ENCODE data around the gene SOX5.
"Not testable (repeated sequence)": the region's sequence is repeated elsewhere in the genome, so short reads cannot be mapped to it uniquely, and the experiment has no call there.

The SOX5 gene

GRCh38 chr12:23909551-23909950 is 39.9 kb downstream of the SOX5 start:
- no peak for DNase-seq (ENCODE audit: low read depth in 2 of 2)

- DNase-seq (ENCODE audit: low read depth in 2 of 2), result no peak
Observed at GRCh38 chr12:23906329-23906728, 43.1 kb downstream of the SOX5 start.

DNA sequence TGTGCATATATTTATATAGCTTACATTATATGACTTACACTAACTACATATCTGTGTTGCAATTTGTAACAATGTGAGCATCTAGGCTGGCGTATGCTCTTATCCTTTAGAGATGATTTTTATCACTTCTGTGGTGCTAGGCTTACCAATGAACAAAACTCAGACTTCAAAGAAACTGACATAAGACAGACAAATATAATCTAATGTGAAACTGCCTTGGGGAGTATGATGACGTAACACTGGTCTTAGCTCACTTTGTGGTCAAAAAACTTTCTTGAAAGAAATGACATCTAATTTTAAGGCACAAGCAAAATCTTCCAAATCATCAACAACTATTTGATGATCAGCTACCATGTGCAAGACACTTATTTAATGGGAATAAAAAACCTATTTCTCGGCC is 50.0 kb downstream of the SOX5 start:
- DNase-seq (ENCODE audit: low read depth in 2 of 2), result no peak

DNA sequence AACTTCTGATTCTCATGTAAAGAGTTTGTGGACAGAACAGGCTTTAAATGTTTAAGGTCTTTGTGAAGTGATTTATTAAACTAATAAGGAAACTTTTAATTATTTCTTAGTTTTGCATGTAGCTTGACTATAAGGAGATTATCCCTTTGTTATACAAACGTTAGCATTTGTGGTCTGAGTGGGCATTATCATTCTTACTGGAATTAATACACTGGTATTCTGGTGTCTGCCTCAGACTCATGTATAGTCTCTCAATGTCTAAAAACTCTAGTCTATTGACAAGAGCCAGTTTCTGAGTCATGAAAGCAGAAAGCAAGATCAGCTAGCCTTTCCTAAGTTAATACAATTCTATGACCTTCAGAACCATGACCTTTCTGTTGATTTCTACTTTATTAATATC is 51.3 kb downstream of the SOX5 start:
- no peak for DNase-seq (ENCODE audit: low read depth in 2 of 2)

GRCh38 chr12:23895792-23896218 is 53.7 kb downstream of the SOX5 start:
- no peak for DNase-seq (ENCODE audit: low read depth in 2 of 2)

- no peak for DNase-seq (ENCODE audit: low read depth in 2 of 2)
Observed at GRCh38 chr12:23893611-23894010, 55.9 kb downstream of the SOX5 start.

- DNase-seq (ENCODE audit: low read depth in 2 of 2), result no peak
Observed at GRCh38 chr12:23891115-23891514, 58.4 kb downstream of the SOX5 start.

- no peak for DNase-seq (ENCODE audit: low read depth in 2 of 2)
Observed at GRCh38 chr12:23889069-23889440, 60.4 kb downstream of the SOX5 start.

DNA sequence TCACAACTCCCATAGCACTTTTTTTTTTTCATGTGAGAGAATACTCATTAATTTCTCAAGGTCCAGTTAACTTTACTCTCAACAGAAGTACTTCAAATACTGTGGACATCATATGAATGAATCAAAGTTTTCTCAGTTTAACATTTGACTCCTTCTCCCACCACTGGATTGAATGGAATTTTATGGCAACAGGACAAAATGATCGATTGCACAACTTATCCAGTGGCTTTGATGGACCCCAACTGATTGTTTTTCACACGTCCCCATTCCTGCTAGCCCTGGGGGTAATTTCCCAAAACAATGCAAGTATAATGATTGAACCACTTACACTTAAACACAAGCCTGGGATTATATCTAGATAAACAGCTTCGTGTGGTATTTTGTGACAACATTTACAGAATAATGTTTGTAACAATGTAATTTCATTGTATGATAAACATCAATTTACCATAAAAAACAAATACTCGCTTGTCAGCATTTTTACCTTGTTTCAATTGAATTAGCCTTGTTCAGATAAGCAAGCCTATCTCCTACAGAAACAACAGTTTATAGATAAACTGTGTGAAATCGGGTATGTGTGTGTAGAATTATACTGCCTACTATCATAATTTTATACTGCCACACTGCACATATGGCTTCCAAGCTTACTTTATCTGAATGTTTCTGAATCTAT is 60.9 kb downstream of the SOX5 start:
- no peak for DNase-seq (ENCODE audit: low read depth in 2 of 2)

- no peak for DNase-seq (ENCODE audit: low read depth in 2 of 2)
Observed at GRCh38 chr12:23887055-23887835, 62.2 kb downstream of the SOX5 start.

DNA sequence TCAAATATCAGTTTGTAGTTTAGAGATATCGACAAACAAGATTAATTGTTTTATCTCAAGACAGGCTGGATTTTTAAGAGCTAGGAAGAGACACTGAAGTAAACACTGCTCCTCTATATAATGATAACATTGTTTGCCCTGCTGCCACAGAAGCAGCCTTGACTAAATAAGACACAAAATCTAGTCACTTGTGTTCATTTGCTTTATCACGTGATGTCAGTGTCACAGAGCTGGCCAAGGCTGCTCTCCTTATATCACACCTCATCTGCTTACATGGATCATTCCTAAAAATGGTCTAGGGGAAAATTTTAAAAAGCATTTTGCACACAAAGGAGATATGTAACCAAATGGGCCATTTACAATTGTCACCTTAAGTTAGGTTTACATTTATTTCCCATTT is 64.1 kb downstream of the SOX5 start:
- no peak for DNase-seq (ENCODE audit: low read depth in 2 of 2)

DNA sequence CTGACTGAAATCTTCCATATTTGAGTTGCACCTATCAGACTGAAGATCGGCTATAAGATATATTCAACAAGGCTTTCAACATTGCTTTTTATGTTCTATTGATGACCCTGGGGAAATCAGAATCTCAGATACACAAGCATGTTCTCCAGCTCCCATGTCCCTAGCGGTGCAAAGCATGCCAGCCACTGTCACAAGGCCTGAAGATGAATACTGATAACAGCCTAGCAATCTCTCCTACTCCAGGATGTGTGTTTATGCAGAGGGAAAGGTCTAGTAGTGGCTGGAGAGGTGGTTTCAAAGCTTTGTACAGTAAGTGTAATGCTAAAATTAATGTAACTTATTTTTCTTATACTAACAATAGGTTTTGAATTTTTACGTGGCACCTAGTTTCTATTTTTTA is 64.6 kb downstream of the SOX5 start:
- DNase-seq (ENCODE audit: low read depth in 2 of 2), result no peak

DNA sequence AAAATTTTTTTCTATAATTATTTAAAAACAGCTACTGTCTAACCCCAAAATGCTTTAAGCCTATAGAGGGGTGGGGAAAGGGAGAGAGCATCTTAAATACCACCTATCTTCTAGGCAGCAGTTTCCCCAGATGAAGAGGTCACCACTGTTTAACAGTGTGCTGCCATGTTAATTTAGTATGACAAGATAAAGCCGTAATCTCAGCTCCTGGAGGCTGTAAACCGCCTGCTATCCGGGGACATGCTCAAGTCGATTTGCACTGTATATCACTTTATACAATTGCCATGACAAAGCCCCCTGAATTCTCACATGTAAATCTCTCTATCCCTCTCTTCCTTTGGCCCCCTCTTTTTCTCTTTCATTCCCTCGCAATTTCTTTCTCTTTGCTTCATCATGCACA is 68.5 kb downstream of the SOX5 start:
- DNase-seq (ENCODE audit: low read depth in 2 of 2), result no peak

GRCh38 chr12:23876618-23877017 is 72.9 kb downstream of the SOX5 start:
- not testable (repeated sequence) for DNase-seq (ENCODE audit: low read depth in 2 of 2)

- no peak for DNase-seq (ENCODE audit: low read depth in 2 of 2)
Observed at GRCh38 chr12:23867794-23868193, 81.7 kb downstream of the SOX5 start.

GRCh38 chr12:23862701-23863100 is 86.8 kb downstream of the SOX5 start:
- DNase-seq (ENCODE audit: low read depth in 2 of 2), result no peak

DNA sequence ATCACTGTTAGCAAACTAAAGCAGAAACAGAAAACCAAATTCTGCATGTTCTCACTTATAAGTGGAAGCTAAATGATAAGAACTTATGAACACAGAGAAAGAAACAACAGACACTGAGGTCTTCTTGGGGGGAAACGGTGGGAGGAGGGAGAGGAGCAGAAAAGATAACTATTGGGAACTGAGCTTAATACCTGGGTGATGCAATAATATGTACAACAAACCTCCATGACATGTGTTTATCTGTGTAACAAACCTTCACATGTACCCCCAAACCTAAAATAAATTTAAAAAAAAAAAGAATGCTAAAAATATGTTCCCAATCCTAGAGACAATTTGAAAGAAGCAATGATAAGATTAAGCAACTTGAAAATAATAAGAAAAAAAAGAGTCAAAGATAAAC is 89.5 kb downstream of the SOX5 start:
- no peak for DNase-seq (ENCODE audit: low read depth in 2 of 2)

DNA sequence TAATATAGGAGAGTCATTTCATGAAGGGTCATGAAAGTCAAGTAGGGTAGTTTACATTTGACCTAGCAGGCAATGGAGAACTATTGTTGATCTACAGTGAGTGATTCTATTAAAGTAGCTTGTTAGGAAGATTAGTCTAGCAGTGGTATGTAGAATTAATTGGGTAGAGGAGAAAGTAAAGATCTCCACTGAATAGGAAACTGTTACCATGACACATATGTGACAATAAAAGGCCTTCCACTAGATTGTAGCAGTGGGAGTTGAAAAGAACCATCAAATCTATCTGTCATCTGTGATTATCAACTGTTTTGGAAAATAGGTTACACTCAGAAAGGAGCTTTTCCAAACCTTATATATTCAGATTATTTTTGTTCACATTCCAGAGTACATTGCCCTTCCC is 92.3 kb downstream of the SOX5 start:
- DNase-seq (ENCODE audit: low read depth in 2 of 2), result no peak

- DNase-seq (ENCODE audit: low read depth in 2 of 2), result no peak
Observed at GRCh38 chr12:23855813-23856212, 93.7 kb downstream of the SOX5 start.

GRCh38 chr12:23854598-23854997 is 94.9 kb downstream of the SOX5 start:
- DNase-seq (ENCODE audit: low read depth in 2 of 2), result no peak

DNA sequence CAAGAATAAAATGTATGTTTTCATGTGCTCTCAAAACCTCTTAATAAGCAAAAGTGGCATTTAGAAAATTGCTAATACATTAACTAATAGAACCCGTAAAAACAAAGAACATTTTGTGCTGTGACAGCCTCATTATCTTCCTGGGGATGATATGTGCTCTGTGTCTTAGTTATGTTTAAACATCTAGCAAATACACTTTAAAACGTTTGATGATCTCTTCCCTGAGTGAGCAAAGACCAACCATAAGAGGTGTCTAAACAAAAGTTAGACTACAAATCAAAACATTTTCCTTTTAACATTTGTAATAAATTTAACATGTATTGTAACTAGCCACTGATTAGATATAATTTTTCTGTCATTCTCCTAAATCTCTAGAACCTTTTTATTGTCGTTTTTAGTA is 95.8 kb downstream of the SOX5 start:
- DNase-seq (ENCODE audit: low read depth in 2 of 2), result no peak

GRCh38 chr12:23851602-23852001 is 97.9 kb downstream of the SOX5 start:
- no peak for DNase-seq (ENCODE audit: low read depth in 2 of 2)

DNA sequence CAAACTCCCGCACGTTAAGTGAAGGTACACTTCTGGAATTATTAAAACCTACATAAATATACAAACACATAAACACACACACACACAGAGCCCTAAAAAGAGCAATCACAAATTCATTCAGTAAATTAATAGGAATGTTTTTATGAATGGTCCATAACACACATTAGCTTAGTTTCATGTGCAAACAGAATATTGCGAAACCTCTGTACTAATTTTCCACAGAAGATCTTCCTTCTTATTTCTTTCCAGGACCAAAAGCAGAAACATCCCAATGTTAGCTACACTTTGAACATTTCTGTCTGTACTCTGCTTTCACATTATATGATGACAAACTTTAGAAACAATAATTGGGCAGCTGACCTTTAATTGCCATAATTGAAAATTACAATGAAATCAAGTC is 101.6 kb downstream of the SOX5 start:
- no peak for DNase-seq (ENCODE audit: low read depth in 2 of 2)

DNA sequence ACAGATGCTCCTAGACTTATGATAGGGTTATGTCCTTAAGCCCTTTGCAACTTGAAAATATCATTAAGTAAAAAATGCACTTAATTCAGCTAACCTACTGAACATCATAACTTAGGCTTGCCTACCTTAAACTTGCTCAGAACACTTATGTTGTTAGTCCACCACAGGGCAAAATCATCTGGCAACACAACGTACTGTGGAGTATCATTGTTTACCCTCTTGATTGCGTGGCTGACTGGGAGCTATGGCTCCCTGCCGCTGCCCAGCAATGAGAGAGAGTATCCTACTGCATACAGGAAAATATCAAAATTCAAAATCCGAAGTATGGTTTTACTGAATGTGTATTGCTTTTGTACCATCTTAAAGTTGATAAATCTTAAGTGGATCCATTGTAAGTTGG is 105.5 kb downstream of the SOX5 start:
- no peak for DNase-seq (ENCODE audit: low read depth in 2 of 2)

Measured in activated CD4-positive, alpha-beta T cell treated with anti-CD3 and anti-CD28 coated beads for 24 hours (primary cell).